GM21723 (cell line): ENCODE data around the gene VSIG1.

Experiments
- ATAC-seq: cut with Tn5 transposase; IDR thresholded peaks from one replicate; pipeline ENCODE4 v1.9.1; 2021; ENCODE audit warnings: mild to moderate bottlenecking, moderate library complexity; ENCODE audit not compliant: unreplicated experiment

VSIG1 gene

GRCh38 chrX:108064001-108064400 lies 19.1 kb downstream of the VSIG1 start:
- ATAC-seq: no peak

GRCh38 chrX:108064613-108065012 lies 19.7 kb downstream of the VSIG1 start:
- ATAC-seq: no peak

- no peak for ATAC-seq
Observed at GRCh38 chrX:108068121-108068520, 23.3 kb downstream of the VSIG1 start.

- no peak for ATAC-seq
Observed at GRCh38 chrX:108070891-108071290, 26.0 kb downstream of the VSIG1 start.

- no peak for ATAC-seq
Observed at GRCh38 chrX:108071578-108071977, 26.7 kb downstream of the VSIG1 start.

GRCh38 chrX:108072746-108073145 lies 27.9 kb downstream of the VSIG1 start:
- ATAC-seq: no peak

GRCh38 chrX:108081110-108081509 lies 36.2 kb downstream of the VSIG1 start:
- ATAC-seq: no peak

GRCh38 chrX:108087792-108088191 lies 42.9 kb downstream of the VSIG1 start:
- no peak for ATAC-seq

GRCh38 chrX:108088511-108088910 lies 43.6 kb downstream of the VSIG1 start:
- no peak for ATAC-seq

- peak; percentile 2 for ATAC-seq
Observed at GRCh38 chrX:108090491-108091263, 45.8 kb downstream of the VSIG1 start.

GRCh38 chrX:108091264-108091877 lies 46.5 kb downstream of the VSIG1 start, which contains the start of the genes ATG4A and PSMD10:
ATG4A (plus strand) TSS chrX:108091778; CDS start chrX:108091827, 49 bp downstream.
PSMD10 (minus strand) TSS chrX:108091542; CDS start chrX:108091520, 22 bp downstream.
- peak; percentile 97 for ATAC-seq

GRCh38 chrX:108091878-108092291 lies 47.0 kb downstream of the VSIG1 start:
- peak; percentile 44 for ATAC-seq

- no peak for ATAC-seq
Observed at GRCh38 chrX:108097380-108097779, 52.5 kb downstream of the VSIG1 start.

- ATAC-seq: no peak
Observed at GRCh38 chrX:108105473-108105872, 60.6 kb downstream of the VSIG1 start.

GRCh38 chrX:108114541-108114940 lies 69.7 kb downstream of the VSIG1 start:
- ATAC-seq: no peak

- no peak for ATAC-seq
Observed at GRCh38 chrX:108117988-108118387, 73.1 kb downstream of the VSIG1 start.

- no peak for ATAC-seq
Observed at GRCh38 chrX:108121291-108121690, 76.4 kb downstream of the VSIG1 start.

GRCh38 chrX:108122748-108123147 lies 77.9 kb downstream of the VSIG1 start:
- no peak for ATAC-seq

- ATAC-seq: no peak
Observed at GRCh38 chrX:108123591-108124366, 78.9 kb downstream of the VSIG1 start.

GRCh38 chrX:108126661-108127060 lies 81.8 kb downstream of the VSIG1 start:
- no peak for ATAC-seq

GRCh38 chrX:108127152-108127551 lies 82.3 kb downstream of the VSIG1 start:
- ATAC-seq: no peak
